Measurements from ENCODE around the gene DNAJC12.

DNAJC12 gene

GRCh38 chr10:67775279-67775678 is 62.7 kb downstream of the DNAJC12 start:
- no peak overlapping the region for H3K4me3 ChIP-seq (ENCODE audit: low read depth, low read length)
- POLR2A ChIA-PET: no interaction called here
- CTCF ChIA-PET: interaction anchor here (0.7 to 8.3 kb wide), 3 partner anchors 10 to 78 kb away, joined by 3 to 171 read pairs (median 4); partner anchors contain the start of gene CTNNA3
- no peak for TF ChIP-seq CTCF (IDR thresholded peaks at IDR 0.05; ENCODE audit: insufficient read depth, low read length, missing control alignments)
- DNase-seq (ENCODE audit: low read depth, low spot score): no peak

GRCh38 chr10:67772894-67773511 is 65.0 kb downstream of the DNAJC12 start:
- no peak for DNase-seq (ENCODE audit: low read depth, low spot score)
- ChIA-PET CTCF (interaction anchor here (1.6 to 1.9 kb wide), 2 partner anchors 76 to 252 kb away, joined by 3 to 8 read pairs; partner anchors contain the start of gene CTNNA3), POLR2A (interaction anchor here (2.1 kb wide), 1 partner anchor 9 kb away, joined by 5 read pairs; no protein-coding TSS in a partner anchor)
- TF ChIP-seq CTCF (IDR thresholded peaks at IDR 0.05; ENCODE audit: insufficient read depth, low read length, missing control alignments): no peak
- H3K4me3 ChIP-seq (ENCODE audit: low read depth, low read length): no peak overlapping the region

- TF ChIP-seq CTCF (IDR thresholded peaks at IDR 0.05; ENCODE audit: insufficient read depth, low read length, missing control alignments): no peak
- no peak overlapping the region for H3K4me3 ChIP-seq (ENCODE audit: low read depth, low read length)
- ChIA-PET POLR2A (no interaction called here), CTCF (interaction anchor here (8.7 kb wide), 1 partner anchor 7 kb away, joined by 79 read pairs; no protein-coding TSS in a partner anchor)
- DNase-seq (ENCODE audit: low read depth, low spot score): no peak
Measured at GRCh38 chr10:67772151-67772550, 65.8 kb downstream of the DNAJC12 start.

- CTCF ChIA-PET: interaction anchor here (1.5 to 8.7 kb wide), 3 partner anchors 8 to 74 kb away, joined by 3 to 79 read pairs (median 6); no protein-coding TSS in a partner anchor
- TF ChIP-seq CTCF (IDR thresholded peaks at IDR 0.05; ENCODE audit: insufficient read depth, low read length, missing control alignments): no peak
- no peak overlapping the region for H3K4me3 ChIP-seq (ENCODE audit: low read depth, low read length)
- POLR2A ChIA-PET: no interaction called here
- no peak for DNase-seq (ENCODE audit: low read depth, low spot score)
Measured at GRCh38 chr10:67771200-67771599, 66.8 kb downstream of the DNAJC12 start.

GRCh38 chr10:67770537-67770936 is 67.5 kb downstream of the DNAJC12 start:
- ChIA-PET POLR2A (no interaction called here), CTCF (interaction anchor here (1.5 to 8.7 kb wide), 3 partner anchors 9 to 73 kb away, joined by 3 to 79 read pairs (median 6); no protein-coding TSS in a partner anchor)
- no peak for DNase-seq (ENCODE audit: low read depth, low spot score)
- TF ChIP-seq CTCF (IDR thresholded peaks at IDR 0.05; ENCODE audit: insufficient read depth, low read length, missing control alignments): no peak
- no peak overlapping the region for H3K4me3 ChIP-seq (ENCODE audit: low read depth, low read length)

GRCh38 chr10:67767244-67767643 is 70.7 kb downstream of the DNAJC12 start:
- TF ChIP-seq CTCF (IDR thresholded peaks at IDR 0.05; ENCODE audit: insufficient read depth, low read length, missing control alignments): no peak
- ChIA-PET CTCF (interaction anchor here (1.4 to 8.7 kb wide), 2 partner anchors 12 to 21 kb away, joined by 4 to 79 read pairs; no protein-coding TSS in a partner anchor), POLR2A (no interaction called here)
- no peak overlapping the region for H3K4me3 ChIP-seq (ENCODE audit: low read depth, low read length)
- no peak for DNase-seq (ENCODE audit: low read depth, low spot score)
